NAMALWA (cell line): Measurements from ENCODE around the gene CHST11.

Experiments
- DNase-seq: peaks from one replicate; pipeline ENCODE4 v3.0.0-alpha.2; 2015; ENCODE audit warnings: low spot score

The CHST11 gene

DNA sequence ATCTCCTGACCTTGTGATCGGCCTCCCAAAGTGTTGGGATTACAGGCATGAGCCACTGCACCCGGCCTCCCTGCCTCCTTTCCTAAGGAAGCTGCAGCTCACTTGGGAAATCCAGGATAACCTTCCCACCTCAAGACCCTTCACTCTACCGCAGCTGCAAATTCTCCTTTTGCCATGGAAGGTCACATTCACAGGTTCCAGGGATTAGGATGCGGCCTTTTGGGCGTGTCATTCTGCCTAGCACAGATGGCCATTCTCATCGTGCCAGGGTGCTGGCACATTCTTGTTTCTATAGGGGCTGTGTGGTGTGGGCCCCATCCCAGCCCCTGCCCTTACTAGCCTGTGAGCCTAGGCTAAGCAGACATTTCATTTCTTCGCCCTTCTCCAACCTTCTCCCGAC is 219.9 kb downstream of the CHST11 start:
- no peak for DNase-seq

DNA sequence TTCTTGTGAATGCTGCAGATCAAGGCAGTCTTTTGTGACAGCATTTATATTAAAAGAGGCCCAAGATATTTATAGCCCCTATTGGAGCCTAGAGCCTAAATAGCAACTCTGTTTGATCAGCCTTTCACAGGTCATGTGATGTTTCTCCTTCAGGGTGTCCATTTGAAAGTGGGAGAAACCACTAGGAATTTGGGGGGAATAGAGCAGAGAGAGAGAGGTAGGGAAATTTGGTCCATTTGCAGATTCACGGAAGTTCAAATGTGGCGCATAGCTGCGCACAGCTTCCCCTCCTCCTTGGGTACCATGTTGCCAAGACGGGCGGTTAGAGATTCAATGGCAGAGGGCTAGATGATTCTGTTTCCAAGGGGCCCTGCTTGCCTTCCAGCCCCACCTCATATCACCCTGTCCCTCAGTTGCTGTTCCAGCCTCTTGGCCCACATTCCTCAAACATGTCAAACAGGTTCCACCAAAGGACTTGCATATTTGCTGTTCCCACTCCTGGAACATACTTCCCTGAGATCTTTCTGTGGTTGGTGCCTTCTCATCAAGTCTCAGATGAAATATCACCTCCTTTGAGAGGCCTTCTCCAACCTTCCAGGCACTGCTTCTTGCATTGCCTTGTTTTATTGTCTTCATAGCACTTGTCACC is 220.8 kb downstream of the CHST11 start:
- DNase-seq = no peak

DNA sequence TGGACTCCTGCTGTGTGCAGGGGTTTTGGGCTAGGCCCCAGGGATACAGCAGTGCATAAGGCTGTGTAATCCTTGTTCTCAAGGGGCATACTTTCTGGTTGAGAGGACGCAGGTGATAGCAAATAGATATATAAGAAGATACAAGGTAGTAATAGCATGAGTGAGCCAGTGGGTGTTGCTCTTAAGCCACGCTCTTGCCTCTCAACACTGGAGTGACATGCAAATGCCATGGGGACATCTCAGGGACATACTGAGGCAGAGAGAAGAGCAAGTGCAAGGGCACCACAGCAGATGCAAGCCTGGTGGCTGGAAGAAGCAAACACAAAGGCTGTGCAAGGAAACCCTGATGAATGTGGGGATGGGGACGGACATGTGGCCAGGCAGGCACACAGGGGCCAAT is 223.3 kb downstream of the CHST11 start:
- DNase-seq = peak; percentile 52

DNA sequence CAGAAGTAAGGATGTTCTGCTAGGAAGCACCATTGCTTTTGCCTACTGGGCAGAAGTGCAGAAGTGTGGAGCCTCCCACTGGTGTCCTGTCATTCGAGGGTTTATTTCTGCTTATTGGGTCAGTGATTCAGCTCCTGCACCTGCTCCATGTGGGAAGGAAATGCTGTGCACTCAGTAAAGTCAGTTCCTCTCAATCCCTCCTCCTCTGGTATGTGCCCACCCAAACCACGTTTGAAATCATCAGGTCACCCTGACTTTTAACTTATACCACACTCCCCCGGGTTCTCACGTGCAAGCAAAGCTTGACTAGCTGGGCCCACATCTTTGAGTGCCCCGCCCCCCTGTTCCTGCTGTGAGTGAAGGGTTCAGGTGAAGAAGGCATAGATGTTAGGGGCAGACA is 223.7 kb downstream of the CHST11 start:
- DNase-seq = no peak

DNA sequence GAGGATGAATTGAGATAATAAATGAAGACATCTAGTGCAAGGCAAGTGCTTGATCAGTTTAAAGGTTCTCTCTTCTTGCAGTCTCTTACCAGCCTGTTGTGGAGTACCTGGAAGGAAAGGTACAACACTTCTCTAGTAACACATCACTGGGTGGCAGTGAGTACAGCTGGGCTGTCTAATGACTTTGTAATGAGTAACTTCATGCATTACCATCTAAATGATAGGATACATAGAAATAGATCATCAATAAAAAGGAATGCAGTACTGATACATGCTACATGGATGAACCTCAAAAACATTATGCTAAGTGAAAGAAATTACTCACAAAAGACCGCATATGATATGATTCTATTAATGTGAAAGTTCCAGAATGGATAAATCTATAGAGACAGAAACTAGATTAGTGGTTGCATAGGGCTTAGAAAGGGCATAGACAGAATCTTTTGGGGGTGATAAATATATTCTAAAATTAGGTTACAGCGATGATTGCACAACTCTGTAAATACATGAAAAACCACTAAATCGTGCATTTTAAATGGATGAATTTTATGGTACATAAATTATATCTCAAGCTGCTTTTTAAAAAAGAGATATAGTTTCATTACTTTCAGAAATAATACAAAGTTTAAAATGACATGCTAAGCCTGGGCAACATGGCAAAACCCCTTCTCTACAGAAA is 224.4 kb downstream of the CHST11 start:
- DNase-seq = no peak

DNA sequence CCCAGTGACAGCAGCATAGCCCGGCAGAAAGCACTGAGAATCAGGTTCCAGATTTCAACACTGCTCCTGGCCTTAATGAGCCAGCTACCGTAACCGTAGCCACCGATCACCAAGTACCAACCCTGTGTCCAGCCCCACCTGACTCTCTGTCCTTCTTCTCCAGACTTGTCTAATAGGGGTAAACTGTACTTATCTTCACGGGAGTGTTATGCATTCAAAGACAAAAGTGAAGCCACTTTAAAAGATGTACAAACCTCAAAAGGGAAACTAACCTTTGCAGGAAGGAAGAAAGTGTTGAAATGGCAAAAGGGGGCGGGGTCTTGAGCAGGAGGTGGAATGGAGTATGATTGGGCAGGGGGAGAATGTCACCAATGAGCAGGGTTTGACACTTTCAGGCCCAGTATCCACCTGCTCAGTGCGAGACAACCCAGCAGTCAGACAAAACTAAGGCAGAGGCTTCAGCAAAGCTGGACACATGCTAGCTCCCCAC is 226.1 kb downstream of the CHST11 start:
- peak; percentile 9 for DNase-seq

DNA sequence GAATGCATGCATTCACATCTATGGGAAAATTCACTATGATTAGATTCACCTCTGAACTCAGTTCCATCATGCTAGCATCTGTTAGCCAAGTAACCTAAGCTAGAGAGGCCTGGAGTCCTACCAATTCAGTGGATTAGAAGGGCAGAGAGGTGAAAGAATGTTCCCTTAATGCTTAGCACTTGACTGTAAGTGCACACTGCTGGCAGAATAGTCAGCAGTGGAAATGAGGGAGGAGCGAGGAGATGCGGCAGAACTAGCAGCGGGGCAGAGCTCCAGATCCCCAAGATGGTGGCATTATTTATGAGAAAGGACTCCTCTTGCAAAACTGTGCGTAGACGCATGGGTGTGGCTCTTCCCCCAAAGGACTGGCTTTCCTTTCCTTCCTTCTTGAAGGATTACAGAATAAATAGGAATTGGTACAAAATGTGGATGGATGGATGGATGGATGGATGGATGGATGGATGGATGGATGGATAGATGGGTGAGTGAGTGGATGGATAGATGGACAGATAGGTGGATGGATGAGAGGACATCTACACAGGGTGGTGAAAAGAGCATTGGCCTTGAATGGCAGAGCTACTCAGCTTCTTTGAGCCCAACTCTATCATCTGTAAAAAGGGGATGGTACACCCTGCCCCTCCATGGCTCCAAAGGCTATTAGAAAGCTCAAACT is 227.2 kb downstream of the CHST11 start:
- no peak for DNase-seq

DNA sequence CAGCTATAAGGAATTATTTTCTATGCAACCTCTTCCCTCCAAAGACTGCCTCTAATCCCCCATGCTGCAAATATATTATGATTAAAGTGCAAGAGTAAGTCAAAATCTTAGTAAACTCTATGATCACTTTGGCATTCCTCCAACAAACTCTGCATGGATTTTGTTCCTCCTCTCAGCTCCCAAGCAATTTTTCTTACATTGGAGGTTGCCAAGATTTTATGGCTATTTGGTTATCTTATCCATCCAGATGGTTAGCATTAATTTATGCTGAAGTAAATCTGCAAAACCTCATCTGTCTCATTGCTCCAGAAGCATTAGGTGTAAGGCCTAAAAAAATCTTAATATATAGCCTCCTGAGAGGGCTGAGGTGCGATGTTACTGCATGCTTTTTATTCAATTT is 228.1 kb downstream of the CHST11 start:
- no peak for DNase-seq

DNA sequence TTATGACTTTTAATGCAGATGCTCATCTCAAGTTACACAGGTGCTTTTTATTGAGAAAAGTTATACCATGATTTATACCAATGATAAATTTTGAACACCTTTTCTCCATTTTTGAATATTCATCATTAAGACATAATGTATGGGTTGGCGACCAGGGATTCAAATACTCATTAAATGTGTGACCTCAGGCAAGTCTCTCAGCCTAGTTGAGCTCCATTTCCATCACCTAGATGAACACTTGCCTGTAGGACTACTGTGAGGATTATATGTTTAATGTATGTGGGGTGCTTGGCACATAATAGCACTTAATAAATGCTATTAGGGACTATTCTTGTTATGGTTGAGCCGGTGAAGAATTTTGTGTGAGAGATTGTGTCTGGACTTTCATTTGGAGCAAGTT is 228.6 kb downstream of the CHST11 start:
- no peak for DNase-seq

DNA sequence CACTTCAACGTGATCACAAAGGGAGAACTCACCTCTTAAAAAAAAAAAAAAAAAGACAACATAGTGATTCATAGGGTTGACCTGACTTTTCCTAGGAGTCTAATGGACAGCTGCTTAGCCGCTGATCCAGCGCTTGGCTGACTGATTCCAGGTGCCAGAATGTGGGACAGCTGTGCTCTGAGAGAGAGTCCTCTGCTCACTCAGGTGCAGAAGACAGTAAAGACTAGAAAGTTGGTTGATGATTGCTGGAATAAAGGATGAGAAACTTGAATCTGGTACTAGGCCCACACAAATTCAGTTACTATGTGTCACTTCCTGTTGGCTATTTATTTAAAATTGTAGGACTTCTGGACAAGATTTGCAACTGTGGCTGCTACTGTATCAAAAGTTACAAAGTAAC is 229.4 kb downstream of the CHST11 start:
- no peak for DNase-seq

DNA sequence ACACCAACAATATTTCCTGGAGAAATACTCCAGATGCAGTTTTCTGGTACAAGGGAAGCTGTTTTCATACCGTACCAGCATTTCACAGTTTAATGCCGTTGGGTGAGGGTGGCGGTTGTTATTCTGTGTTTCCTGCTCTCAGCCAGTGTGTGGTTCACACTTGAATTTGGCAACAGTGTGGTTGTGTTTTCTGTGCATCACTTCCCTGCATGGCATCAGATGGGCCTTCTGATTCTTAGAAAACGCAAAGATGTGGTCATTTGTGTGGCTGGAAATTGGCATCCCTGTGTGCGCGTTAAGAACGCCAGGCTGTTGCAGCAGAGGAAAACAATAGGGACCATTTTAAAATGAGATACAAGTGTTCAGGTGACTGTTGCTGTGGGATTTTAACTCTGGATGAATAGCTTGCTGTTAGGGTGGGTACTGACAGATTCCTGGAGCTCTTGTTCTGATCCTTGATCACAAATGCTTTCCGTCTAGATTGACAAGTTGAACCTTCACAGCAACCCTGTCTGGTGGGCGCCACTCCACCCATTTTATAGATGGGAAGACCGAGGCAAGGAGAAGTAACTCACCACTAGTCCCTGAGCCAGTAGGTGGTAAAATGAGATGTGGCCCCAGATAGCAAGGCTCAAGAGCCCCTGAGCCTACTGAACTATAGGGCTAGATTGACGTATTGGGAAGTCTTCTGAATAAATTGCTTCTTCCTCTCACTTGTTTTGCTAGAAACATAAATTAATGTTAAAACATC is 231.2 kb downstream of the CHST11 start:
- no peak for DNase-seq

DNA sequence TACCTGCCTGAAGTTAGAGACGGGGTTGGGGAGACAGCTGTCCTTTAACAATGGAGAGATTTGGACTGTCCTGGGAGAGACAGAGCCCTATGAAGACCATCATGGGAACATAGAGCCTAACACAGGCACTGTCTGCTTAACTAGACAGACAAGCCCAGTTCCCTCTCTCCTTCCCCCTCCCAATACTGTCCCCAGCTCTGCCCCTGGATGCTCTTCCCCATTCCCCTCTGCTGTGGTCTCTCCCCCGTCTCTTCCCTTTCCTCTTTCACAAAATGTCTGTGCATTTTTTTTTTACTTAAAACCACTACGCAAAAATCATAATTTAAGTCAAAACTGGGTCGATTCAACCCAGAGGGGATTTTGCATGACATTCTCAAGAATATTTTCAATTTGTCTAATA is 232.9 kb downstream of the CHST11 start:
- no peak for DNase-seq

DNA sequence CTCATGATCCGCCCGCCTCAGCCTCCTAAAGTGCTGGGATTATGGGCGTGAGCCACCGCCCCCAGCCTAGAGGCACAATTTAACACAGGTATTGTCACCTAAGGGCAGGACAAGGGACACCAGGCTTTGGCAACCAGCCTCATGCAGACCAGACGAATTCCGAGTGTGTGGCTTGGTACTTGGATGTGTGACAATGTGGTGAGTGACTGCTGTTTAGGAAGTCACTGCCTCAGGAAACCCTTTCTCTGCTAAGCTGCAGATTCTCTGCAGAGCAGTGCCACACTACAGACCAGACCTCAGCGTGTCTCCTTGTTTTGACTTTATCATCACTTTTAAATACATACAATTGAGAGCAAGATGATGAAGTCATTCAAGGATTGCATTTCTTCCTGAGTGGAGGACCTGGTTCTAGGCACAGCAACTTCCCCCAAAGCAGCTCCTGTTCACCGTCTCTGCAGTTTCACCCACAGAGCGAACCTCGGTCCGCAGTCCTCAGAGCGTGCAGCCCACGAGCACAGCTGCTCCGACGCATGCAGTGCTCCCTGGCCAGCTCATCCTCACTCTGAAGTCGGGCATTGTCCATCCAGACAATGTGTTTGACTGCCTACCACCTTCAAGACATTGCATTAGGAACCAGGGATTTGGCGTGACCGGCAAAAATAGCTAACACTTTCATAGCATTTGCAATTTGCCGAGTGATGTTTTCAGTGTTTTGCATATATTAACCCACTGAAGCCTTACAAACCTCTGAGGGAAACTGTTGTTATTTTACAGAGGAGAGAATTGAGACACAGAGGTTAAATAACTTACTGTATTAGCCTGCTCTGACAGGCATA is 235.2 kb downstream of the CHST11 start:
- peak; percentile 15 for DNase-seq

DNA sequence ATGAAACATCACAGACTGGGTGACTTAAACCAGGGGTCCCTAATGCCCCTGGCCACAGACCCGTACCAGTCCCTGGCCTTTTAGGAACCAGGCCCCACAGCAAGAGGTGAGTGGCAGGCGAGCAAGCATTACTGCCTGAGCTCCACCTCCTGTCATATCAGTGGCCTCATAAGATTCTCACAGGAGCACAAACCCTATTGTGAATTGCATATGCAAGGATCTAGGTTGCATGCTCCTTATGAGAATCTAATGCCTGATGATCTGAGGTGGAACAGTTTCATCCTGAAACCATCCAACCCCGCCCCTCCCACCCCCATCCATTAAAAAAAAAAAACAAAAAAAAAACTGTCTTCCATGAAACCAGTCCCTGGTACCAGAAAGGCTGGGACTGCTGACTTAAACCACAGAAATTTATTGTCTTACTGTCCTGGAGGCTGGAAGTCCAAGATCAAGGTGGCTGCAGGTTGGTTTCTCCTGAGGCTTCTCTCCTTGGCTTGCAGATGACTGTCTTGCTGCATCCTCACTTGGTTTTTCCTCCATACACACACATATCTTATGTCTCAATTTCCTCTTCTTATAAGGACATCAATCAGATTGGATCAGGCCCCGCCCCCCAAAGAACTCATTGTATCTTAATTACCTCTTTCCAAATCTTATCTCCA is 235.9 kb downstream of the CHST11 start:
- DNase-seq = no peak

DNA sequence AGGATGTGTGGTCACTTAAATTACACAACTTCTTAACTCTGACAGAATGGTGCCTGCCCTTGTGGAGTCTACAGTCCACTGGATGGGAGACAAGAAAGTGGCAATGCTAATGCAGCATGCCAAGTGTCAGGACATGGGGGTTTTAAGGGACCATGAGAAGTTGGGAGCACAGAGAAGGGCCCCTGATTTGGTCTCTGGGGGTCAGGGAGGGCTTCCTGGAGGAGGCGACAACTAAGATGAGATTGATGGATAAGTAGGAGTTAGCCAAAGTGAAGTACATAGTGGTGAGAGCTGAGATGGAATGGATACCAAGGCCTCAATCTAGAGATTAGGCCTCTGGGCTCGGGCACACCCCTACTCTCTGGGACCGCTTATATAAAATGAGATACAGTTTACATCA is 236.7 kb downstream of the CHST11 start:
- no peak for DNase-seq

DNA sequence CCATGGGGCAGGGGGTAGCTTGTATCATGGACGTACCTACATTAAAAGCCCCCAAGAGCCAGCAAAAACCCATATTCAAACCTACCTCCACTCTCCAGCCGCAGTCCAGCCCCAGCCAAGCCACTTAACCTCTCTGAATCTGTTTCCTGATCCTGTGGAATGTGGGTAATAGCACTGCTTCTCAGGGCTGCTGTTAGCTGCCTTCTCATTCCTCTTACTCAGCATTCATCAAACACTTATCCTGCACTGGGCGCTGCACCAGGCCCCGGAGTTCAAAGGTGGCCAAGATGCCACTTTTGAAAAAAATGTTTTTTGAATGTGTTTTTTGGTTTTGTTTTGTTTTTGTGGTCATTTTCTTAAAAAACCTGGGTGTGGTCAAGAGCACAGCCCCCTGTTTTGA is 237.4 kb downstream of the CHST11 start:
- DNase-seq = no peak

DNA sequence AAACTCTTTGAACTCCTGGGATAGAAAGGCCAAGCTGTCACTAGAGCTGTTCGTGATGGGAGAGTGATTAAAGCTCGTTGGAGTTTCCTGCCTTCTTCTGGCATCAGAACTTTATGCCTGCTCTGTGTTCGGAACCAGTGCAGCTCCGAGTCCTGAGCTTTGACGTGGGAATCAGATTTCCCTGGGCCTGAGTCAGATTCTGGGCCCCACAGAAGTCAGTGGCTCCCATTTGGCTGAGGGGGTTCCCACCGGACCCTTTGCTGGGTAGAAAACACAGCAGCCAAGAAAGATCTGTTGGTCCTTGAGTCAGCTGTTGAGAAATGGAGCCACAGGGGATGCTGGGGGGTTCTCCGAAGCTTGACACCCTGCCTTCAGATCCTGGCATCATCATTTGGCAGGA is 238.0 kb downstream of the CHST11 start:
- DNase-seq = no peak

DNA sequence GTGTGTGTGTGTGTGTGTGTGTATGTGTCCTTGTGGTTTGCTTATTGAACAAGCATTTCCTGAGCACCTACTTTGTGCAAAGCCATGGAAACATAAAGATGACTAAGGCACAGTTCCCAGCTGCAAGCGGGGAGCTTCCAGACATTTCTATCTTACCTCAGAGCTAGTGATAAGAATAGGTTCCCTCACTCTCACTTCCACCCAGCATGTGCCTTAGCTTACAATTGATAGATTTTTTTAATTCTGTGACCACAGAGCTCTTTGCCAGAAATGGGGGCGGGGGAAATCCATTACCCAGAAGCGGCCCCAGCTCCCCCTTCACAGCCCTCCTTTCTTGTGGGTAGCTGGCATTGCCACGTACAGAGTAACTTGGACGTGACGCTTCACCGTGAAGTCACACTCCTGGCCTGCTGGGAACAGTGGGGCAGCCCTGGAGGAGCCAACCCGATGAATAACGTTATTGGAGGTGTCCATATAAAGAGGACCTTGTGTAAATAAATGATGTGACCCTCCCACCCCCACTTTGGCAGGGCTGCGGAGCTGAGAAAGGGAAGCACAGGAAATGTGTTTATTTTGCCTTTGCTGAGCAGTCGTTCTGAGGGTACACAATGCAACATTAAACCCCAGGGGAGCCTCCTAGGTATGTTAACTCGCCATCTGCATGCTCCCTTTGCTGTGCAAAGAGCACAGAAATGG is 238.9 kb downstream of the CHST11 start:
- peak; percentile 12 for DNase-seq

DNA sequence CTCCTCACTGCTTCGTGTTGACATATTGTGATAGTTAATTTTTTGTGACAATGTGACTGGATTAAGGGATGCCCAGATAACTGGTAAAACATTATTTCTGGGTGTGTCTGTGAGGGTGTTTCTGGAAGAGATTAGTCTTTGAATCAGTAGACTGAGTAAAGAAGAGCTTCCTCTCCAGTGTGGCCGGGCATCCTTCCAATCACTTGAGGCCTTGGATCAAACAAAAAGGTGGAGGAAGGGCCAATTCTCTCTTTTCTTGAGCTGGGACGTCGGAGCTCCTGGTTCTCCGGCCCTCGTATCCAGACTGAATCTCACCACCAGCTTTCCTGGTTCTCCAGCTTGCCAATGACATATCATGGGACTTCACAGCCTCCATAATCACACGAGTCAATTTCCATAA is 240.4 kb downstream of the CHST11 start:
- DNase-seq = no peak

DNA sequence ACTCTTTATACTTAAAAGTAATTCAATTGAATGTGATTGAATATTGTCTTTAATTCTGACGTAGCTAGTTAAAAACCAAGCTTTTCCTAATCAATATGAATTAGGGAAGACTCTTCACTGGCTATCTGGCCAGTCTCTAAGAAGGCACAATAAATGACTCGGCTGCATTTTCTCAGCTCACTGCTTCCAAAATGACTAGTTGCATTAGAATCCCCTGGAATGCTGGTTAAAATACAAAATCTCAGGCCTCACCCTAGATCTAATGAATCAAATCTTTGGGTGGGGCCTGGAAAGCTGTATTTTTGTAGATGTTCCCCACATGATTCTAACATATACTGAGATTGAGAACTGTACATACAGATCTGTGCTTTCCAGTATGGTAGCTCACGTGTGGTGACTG is 242.1 kb downstream of the CHST11 start:
- no peak for DNase-seq
